Measurements from ENCODE around the gene UBQLN4.
A peak's percentile ranks its signal among the peaks of the same experiment; 100 is the strongest.

UBQLN4 gene

GRCh38 chr1:156053768-156054499 lies at the start of gene UBQLN4:
UBQLN4 (minus strand) TSS chr1:156053798; CDS start chr1:156053701, 97 bp downstream.
- peak; percentile 54 for DNase-seq

GRCh38 chr1:156102633-156103511 lies 49.3 kb upstream of the UBQLN4 start:
- DNase-seq = no peak

GRCh38 chr1:156101880-156102279 lies 48.3 kb upstream of the UBQLN4 start:
- DNase-seq = no peak

- DNase-seq = no peak
Observed at GRCh38 chr1:156100205-156100995, 46.8 kb upstream of the UBQLN4 start.

- DNase-seq = no peak
Observed at GRCh38 chr1:156099282-156099681, 45.7 kb upstream of the UBQLN4 start.

- no peak for DNase-seq
Observed at GRCh38 chr1:156098784-156099183, 45.2 kb upstream of the UBQLN4 start.

- DNase-seq = no peak
Observed at GRCh38 chr1:156097499-156098178, 44.0 kb upstream of the UBQLN4 start.

- no peak for DNase-seq
Observed at GRCh38 chr1:156096640-156097391, 43.2 kb upstream of the UBQLN4 start.

- no peak for DNase-seq
Observed at GRCh38 chr1:156095906-156096508, 42.4 kb upstream of the UBQLN4 start.

GRCh38 chr1:156091610-156092009 lies 38.0 kb upstream of the UBQLN4 start:
- DNase-seq = no peak

- DNase-seq = peak; percentile 50
Observed at GRCh38 chr1:156090840-156091188, 37.2 kb upstream of the UBQLN4 start.

GRCh38 chr1:156090138-156090839 lies 36.7 kb upstream of the UBQLN4 start:
- DNase-seq = no peak

- no peak for DNase-seq
Observed at GRCh38 chr1:156089704-156090103, 36.1 kb upstream of the UBQLN4 start.

- no peak for DNase-seq
Observed at GRCh38 chr1:156086256-156086662, 32.7 kb upstream of the UBQLN4 start.

GRCh38 chr1:156083800-156084790 lies 30.5 kb upstream of the UBQLN4 start:
- DNase-seq = no peak

- peak; percentile 16 for DNase-seq
Observed at GRCh38 chr1:156082309-156083091, 28.9 kb upstream of the UBQLN4 start, which contains the start of gene MEX3A. MEX3A (minus strand) TSS chr1:156082465; CDS start chr1:156081998, 467 bp downstream.

GRCh38 chr1:156081917-156082308 lies 28.3 kb upstream of the UBQLN4 start:
- no peak for DNase-seq

- DNase-seq = no peak
Observed at GRCh38 chr1:156081180-156081916, 27.8 kb upstream of the UBQLN4 start.

Data from DMS 273 treated with DMSO at 0.1 percent for 48 hours (cell line).